Prostate gland (tissue), 2 donors: ENCODE data around the gene PLCB4. TPM values are rescaled to one million over a fixed set of nuclear protein-coding genes. Genes with fewer than 3 reads are reported as not detected.

ENCODE experiments used
- DNase-seq: peaks from one replicate; pipeline ENCODE4 v3.0.0-alpha.2; 2019; ENCODE audit warnings: low spot score
- H3K27ac ChIP-seq, 2 donors: fragments of 200-600 bp; sonication (generic); 2 replicates each; pipeline ENCODE4 v1.5.1; 2017 to 2019
- H3K27me3 ChIP-seq: fragments of 200-600 bp; sonication (generic); replicated peaks from 2 replicates; pipeline ENCODE4 v1.5.1; 2019; ENCODE audit not compliant: insufficient read depth
- H3K36me3 ChIP-seq, 2 donors: fragments of 200-600 bp; sonication (generic); 1 replicate in 1 of 2; 2 replicates in 1 of 2; pipeline versions ENCODE4 v1.5.1 to v1.8.1; 2017 to 2019
- H3K4me1 ChIP-seq: fragments of 200-600 bp; sonication (generic); replicated peaks from 2 replicates; pipeline ENCODE4 v1.5.1; 2019
- H3K4me3 ChIP-seq, 2 donors: fragments of 200-600 bp; sonication (generic); 2 replicates each; pipeline ENCODE4 v1.5.1; 2017 to 2019
- H3K9me3 ChIP-seq: fragments of 200-600 bp; sonication (generic); 2 replicates; pipeline ENCODE4 v1.5.1; 2017
- CTCF ChIP-seq, 4 experiments: fragments of 200-600 bp in 2 of 4; fragments of 450-650 bp in 2 of 4; sonication (generic) in 2 of 4; IDR thresholded peaks; 1 replicate in 3 of 4; 2 replicates in 1 of 4; pipeline ENCODE4 v1.5.1; 2016 to 2019; ENCODE audit warnings: antibody characterized with exemption in 4 of 4, mild to moderate bottlenecking in 2 of 4, moderate library complexity in 2 of 4
- POLR2A ChIP-seq: fragments of 450-650 bp; IDR thresholded peaks from one replicate; pipeline ENCODE4 v1.6.1; 2016; ENCODE audit warnings: antibody characterized with exemption, mild to moderate bottlenecking
- POLR2AphosphoS5 ChIP-seq: sonication (generic); formaldehyde crosslinking; IDR thresholded peaks from one replicate; pipeline ENCODE4 v1.6.1; 2017; ENCODE audit warnings: antibody characterized with exemption
- WGBS: methylation state at CpG from one replicate; pipeline ENCODE4 v1.1.5; 2018; 5-methylcytosine and 5-hydroxymethylcytosine counted together
- intact Hi-C: fragments of 100-400 bp; cut with DNase I; formaldehyde crosslinking; loops from one replicate; pipeline ENCODE4 v1.14.2; 2022
- total RNA-seq, 2 donors: library from RNA; depleted of rRNA; stranded (reverse); fragments of >200 nt; gene quantifications; one replicate each; pipeline ENCODE4 v1.1.0, GENCODE V29; 2016

The PLCB4 gene
- total RNA-seq, 2 donors from 2014 or later: 9.1 to 11.6 TPM

GRCh38 chr20:9516234-9516871 is 447.5 kb downstream of the PLCB4 start:
- H3K27me3 ChIP-seq: peaks cover 5% of the 10 kb centered on the region
- peak overlapping the region in 1 of 2 donors; percentile 4 for H3K4me3 ChIP-seq
- TF ChIP-seq POLR2AphosphoS5: no peak
- no peak for TF ChIP-seq CTCF (IDR thresholded peaks at IDR 0.05)
- TF ChIP-seq POLR2A: no peak
- intact Hi-C loops: no loop called here
- H3K36me3 ChIP-seq: no peaks in the 10 kb centered on the region
- no peaks in the 10 kb centered on the region for H3K9me3 ChIP-seq
- H3K27ac ChIP-seq: no peak overlapping the region
- no peaks in the 10 kb centered on the region for H3K4me1 ChIP-seq
- 11% methylated on average over 27 of the region's 28 CpGs for WGBS
- peak; percentile 24 for DNase-seq

DNA sequence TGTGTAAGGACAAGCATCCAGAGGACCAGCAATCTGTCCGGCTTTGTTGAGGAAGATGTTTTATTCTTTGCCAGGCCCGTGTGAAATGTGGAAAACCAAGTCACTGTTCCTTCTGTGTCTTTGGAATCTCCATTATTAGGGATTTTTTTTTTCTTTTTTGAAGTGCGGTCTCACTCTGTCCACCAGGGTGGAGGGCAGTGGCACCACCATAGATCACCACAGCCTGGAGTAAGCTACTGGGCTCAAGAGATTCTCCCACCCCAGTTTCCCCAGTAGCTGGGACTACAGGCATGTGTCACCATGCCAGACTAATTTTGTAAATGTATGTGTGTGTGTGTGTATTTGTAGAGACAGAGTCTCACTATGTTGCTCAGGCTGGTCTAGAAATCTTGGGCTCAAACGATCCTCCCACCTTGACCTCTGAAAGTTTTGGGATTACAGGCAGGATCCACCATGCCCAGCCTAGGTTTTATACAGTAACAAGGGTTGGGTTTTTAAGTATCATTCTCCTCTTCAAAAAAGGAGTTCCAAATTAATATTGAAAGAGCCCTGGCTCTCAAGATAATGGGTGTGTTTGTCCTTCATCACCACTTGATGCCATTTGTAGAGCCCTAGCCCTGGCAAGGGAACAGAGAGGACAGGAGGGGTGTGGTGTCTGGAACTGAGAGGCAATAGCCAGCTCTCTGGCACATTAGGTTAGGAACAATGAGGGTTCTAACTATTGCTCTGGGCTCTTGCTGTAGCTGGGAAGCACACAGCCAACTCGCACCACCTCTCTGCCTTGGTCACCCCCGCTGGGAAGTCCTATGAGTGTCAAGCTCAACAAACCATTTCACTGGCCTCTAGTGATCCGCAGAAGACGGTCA is 448.6 kb downstream of the PLCB4 start:
- intact Hi-C loops: no loop called here

GRCh38 chr20:9518576-9519175 is 449.8 kb downstream of the PLCB4 start:
- H3K4me1 ChIP-seq: no peaks in the 10 kb centered on the region
- TF ChIP-seq POLR2AphosphoS5: no peak
- no peak for TF ChIP-seq POLR2A
- no peak for TF ChIP-seq CTCF (IDR thresholded peaks at IDR 0.05)
- intact Hi-C loops: no loop called here
- no peaks in the 10 kb centered on the region for H3K36me3 ChIP-seq
- 57% methylated on average over 8 of the region's 8 CpGs for WGBS
- DNase-seq: no peak
- no peak overlapping the region for H3K27ac ChIP-seq
- H3K4me3 ChIP-seq: no peak overlapping the region
- no peaks in the 10 kb centered on the region for H3K9me3 ChIP-seq
- peaks cover 5% of the 10 kb centered on the region for H3K27me3 ChIP-seq

More for the DNA sequence above, 448.6 kb downstream of the PLCB4 start:
- no peaks in the 10 kb centered on the region for H3K36me3 ChIP-seq
- no peak overlapping the region for H3K27ac ChIP-seq
- no peaks in the 10 kb centered on the region for H3K4me1 ChIP-seq
- H3K27me3 ChIP-seq: peaks cover 5% of the 10 kb centered on the region
- WGBS: 73% methylated on average over 8 of the region's 8 CpGs
- TF ChIP-seq POLR2A: no peak
- TF ChIP-seq CTCF (IDR thresholded peaks at IDR 0.05): no peak
- no peak for TF ChIP-seq POLR2AphosphoS5
- no peak overlapping the region for H3K4me3 ChIP-seq
- no peaks in the 10 kb centered on the region for H3K9me3 ChIP-seq
- DNase-seq: no peak

- no peak overlapping the region for H3K4me3 ChIP-seq
- no peak overlapping the region for H3K27ac ChIP-seq
- no peaks in the 10 kb centered on the region for H3K9me3 ChIP-seq
- peaks cover 5% of the 10 kb centered on the region for H3K27me3 ChIP-seq
- no peak for DNase-seq
- WGBS: 68% methylated on average over 4 of the region's 4 CpGs
- H3K36me3 ChIP-seq: no peaks in the 10 kb centered on the region
- TF ChIP-seq POLR2A: no peak
- TF ChIP-seq CTCF (IDR thresholded peaks at IDR 0.05): no peak
- TF ChIP-seq POLR2AphosphoS5: no peak
- intact Hi-C loops: no loop called here
- H3K4me1 ChIP-seq: no peaks in the 10 kb centered on the region
Observed at GRCh38 chr20:9520086-9520485, 451.2 kb downstream of the PLCB4 start.
